HG03442 (cell line): ENCODE data around the gene FBLN2.

Experiments used
- ATAC-seq: cut with Tn5 transposase; IDR thresholded peaks from one replicate; pipeline ENCODE4 v1.9.1; 2021; ENCODE audit warnings: mild to moderate bottlenecking, moderate library complexity; ENCODE audit not compliant: unreplicated experiment

FBLN2 gene

GRCh38 chr3:13577181-13578121 lies 28.5 kb downstream of the FBLN2 start:
- ATAC-seq: no peak

DNA sequence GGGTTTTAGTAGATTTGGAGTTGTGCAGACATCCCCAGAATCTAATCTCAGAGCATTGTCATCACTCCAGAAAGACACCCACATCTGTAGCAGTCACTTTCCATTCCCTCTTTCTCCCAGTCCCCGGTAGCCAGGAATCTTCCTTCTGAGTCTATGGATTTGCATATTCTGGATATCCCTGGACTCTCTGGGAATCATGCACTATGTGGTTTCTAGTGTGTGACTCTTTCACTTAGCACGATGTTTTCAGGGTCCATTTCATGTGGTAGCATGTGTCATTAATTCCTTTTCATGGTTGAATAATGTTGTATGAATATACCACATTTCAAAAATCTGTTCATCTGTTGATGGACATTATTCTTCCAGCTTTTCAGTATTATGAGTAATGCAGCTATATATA lies 29.3 kb downstream of the FBLN2 start:
- ATAC-seq: no peak

DNA sequence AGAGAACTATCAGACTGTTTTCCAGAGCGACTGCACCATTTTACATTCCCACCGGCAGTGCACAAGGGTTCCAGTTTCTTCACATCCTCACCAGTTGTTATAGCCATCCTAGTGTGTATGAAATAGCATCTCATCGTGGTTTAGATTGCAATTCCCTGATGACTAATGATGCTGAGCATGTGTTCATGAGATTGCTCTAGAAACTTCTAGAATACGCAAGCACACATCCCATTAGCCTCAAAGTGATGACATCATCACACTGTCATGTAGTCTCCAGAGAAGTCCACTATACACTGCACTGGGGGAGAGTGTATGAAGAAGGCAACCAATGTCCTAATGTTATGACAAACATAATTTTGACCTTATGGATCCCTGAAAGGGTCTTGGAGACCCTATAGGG lies 30.1 kb downstream of the FBLN2 start:
- no peak for ATAC-seq

GRCh38 chr3:13580256-13581023 lies 31.5 kb downstream of the FBLN2 start:
- no peak for ATAC-seq

DNA sequence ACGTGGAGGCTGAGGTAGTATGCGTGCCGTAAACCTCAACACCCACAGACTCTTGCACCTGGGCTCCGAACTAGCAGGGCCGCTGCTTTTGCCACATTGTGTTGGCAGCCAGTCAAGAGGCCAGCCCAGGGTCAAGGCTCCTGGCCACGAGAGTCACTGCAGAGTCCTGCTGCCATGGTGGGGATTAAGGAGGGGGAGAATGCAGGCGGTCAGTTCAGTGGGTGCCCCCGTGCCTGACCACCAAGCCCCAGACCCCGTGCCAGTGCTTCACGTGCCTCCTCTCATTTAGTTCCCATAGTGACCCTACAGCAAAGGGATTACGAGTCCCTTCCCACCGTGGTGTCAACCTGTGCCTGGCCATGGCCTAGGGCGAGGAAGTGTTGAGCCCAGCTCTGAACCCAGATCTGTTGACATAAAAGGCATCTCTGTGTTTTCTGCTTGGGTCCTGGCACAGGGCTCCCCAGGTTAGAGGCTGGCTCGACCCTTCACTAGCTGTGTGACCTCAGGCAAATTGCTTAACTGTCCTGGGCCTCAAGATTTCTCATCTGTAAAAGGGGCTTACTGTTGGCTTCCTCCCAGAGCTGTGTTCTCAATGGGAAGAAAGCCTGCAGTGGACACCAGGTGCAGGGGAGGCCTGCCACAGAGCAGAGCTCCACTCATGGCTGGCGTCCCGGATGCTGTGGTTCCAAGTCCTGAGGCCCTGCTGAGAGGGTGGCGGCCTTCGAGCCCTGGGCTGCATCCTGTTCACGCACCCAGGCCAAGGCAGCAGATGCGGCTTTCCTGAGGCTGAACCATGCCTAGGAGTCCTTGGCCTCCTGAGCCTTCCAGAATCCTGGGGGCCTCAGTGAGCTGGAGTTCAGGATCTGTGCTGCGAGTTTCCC lies 32.8 kb downstream of the FBLN2 start:
- no peak for ATAC-seq

DNA sequence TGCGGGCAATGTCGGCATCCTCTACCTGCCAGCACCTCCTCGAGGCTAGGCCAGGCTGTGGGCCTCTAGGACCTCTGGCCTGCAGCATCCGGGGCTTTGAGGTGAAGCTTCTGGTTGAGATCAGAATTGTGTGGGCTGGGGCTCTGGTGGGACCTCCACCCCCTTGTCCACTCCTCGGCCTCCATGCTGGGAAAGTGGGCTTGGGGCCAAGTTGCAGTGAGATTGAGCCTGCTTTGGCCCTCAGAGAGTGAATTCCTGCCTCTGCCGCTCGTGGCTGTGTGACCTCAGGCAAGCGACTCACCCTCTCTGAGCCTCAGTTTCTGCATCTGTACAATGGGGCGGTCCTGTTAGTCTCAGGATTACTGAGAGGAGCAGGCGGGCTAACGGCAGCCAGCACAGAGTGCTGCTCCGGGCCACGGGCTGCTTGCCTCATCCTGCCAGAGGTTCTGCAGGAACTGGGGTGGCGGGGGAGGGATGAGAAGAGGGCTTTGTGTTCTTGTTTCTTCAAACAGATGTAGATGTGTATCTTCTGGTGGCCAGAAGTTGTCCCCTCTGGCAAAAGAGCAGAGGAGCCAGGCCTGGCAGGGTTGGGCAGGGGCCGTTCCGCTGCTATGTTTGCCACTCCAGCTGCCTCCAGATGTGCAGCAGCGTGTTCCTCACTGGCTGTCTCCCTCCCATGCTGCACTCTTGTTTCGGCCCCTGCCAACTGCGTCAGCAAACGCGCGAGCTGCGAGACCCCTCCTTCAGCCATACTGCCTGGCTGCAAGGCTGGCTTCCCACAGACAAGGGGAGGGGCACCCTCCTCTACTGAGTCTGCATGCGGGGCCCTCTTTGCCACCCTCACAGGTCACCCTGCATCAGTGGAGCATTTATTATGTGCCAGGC lies 33.7 kb downstream of the FBLN2 start:
- ATAC-seq: no peak

DNA sequence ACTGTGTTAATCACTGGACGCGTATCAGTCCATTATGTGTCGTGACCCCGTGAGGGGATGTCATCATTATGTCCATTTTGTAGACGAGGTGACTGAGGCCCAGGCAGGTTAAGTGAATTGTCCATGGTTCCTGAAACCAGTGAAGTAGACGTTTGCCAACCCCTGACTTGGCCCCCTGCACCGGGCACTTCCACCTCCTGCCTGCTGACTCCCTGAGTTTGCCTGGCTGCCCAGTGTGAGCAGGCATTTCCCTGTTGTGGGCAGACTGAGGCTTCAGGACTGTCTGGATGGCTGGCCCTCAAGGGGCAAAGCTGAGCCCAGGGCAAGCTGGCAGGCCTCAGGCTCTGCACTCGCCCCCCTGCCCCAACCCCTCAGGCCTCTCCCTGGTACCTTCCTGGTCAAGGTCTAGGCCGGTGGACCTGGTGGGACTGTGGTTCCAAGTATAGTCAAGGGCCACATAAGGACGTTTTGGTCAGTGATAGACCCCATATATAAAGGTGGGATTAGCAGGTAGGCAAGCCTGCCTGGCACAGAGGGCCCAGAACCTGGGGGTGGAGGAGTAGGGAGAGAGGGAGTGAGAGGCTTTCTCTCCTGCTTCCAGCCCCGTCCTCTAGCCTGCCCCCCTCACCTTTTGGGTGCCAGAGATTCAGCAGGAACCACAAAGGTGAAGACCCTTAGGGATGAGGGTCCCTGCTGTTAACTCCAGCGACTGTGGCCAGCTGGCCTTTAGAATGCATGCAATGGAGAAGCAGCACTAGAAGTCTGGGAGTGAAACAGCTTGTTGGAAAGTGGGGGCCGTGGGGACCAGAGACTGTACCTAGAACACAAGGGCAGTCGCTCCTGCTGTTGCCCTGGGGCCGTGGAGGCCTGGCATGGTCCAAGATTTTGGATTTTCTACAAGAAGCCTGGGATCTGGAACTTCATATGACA lies 34.6 kb downstream of the FBLN2 start:
- ATAC-seq: no peak

DNA sequence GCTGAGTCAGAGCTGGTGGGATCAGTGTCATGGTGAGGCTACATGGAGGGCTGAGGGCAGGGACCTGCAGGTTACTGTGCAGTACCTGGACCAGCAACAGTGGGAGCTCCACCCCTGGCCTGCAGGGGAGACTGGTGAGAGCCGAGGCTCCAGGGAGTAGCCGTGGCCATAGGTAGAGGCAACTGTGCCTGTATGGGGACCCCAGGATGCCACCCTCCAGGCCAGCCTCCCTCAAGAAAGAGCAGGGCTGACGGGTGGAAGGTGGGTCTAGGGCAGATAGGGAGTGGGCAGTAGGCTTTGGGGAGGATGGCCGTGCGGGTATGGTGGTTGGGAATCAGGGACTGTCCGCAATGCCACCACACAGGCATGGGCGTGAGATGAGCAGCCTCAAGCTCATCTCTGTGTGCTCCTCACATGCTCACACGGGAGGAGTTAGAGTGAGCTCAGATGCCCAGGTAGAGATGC lies 35.5 kb downstream of the FBLN2 start:
- ATAC-seq: no peak

- no peak for ATAC-seq
These were observed 36.0 kb downstream of the FBLN2 start for GRCh38 chr3:13584901-13585300.

DNA sequence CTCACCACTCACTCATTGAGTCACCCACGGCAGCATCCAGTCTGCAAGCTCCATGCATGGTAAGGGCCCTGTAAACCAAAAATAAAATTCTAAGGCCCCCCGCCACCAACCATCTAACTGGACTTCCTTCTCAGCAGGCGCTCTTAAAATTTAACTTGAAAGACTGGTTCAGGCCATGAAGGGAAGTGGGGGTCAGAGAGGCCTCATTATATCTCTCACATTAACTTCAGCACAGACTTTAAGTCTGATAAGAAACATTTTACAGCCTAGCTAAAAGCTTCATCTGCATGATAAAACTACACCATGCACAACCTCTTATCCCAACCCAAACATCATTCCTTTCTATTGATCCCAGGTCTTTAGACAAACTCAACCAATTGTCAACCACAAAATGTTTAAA lies 38.5 kb downstream of the FBLN2 start:
- ATAC-seq: no peak

DNA sequence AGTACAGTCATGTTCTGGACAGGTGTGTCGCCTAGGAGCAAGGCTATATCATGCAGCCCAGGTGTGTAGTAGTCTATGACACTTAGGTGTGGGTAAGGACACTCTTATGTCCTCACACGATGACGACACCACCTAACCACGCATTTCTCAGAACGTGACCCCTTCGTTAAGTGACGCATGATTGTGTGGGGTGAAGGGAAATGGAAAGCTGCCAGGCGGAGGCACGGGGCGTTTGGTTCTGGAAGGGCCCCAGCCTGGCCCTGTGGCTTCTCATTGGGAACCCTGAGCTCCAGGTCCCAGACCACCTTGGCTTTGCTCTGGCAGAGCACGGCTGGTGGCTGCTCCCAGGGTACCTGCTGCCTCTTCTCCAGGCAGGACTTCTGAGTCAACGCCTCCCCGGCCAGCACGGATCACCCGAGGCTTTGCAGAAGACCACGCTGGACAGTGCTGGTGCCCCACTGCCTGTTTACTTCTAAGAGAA lies 39.3 kb downstream of the FBLN2 start:
- ATAC-seq: no peak

GRCh38 chr3:13588993-13589392 lies 40.1 kb downstream of the FBLN2 start:
- ATAC-seq: no peak

DNA sequence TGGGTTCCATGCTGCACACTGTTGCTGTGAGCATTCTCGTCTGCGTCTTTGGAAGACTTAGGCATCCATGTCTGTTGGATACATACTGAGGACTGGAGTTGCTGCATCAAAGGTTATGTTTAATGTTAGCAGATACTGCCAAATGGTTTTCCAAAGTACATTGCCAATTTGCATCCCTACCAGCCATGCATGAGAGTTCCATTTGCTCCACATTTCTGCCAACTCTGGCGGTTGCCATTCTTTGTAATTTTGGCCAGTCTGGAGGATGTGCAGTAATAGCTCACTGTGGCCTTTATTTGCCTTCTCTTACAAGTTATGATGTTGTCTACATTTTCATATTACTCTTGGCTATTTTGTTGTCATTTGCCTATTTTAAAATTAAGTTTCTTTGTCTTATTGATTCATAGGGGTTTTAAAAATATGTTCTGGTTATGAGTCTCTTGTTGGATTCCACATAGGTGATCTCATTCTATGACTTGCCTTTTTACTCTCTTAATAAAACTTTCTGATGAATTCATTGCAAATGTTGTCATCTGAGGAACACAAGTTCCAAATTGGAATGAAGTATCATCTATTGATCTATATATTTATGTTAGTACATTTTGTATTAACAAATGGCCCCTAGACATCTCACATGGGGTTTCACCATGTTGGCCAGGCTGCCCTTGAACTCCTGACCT lies 42.1 kb downstream of the FBLN2 start:
- no peak for ATAC-seq

- no peak for ATAC-seq
These were observed 44.7 kb downstream of the FBLN2 start for GRCh38 chr3:13593615-13594014.

DNA sequence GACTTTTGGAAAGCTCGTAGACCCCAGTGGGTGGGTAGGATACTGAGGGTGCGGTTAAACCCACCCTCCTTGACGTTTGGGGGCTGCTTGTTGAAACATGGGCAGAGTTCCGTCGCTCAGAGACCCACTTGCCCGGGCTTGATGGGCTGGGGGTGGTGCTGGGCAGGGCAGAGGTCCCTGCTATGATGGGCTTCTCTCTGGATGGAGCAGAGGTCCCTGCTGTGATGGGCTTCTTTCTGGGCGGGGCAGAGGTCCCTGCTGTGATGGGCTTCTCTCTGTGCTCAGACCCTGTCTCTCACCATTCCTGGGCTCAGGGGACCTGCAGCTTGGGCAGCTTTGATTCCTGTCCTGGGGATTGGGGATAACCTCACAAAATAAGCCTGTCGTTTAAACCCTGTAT lies 45.2 kb downstream of the FBLN2 start:
- ATAC-seq: no peak

DNA sequence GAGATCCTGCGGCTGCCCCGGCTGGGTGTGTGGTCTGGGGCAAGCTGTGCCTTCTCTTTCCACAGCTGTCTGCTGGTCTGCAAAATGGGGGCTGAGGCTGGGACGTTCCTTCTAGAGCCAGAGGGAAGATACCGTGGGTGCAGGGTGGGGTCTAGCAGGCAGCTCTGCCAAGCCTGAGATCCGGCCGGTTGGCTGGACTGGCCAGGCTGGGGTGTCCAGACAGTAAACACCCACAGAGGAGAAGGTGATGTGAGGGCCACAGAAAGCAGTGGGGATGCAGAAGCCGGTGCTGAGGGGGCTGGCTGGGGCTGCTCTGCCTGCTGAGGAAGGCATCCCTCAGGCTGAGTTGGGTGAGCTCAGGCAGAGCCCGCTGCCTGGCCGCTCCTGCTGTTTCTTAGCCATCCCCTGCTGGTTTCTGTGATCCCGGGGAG lies 46.1 kb downstream of the FBLN2 start:
- no peak for ATAC-seq

DNA sequence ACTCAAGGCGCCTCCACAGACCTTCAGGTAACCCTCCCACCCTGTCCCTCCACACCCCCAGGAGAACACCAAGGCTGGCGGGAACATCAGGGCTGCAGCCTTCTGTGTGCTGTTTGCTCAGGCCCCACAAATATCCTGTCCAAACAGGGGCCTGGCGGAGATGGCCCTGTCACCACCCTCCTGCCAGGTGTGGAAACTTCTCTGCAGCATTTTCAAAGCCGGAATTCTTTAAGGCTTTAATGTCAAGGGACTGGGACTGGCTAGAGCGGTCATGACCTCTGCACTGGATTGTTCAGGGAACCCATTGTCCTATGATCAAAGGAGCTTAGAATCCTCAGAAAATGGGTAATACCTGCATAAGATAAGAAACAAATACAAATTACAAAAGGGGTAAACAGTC lies 46.6 kb downstream of the FBLN2 start:
- ATAC-seq: no peak
